AG10803 (cell line): ENCODE data around the gene IQCE.
"Not testable (repeated sequence)": the region's sequence is repeated elsewhere in the genome, so short reads cannot be mapped to it uniquely, and the experiment has no call there.

Experiments
- DNase-seq: peaks from one replicate; pipeline ENCODE4 v3.0.0; 2010; ENCODE audit warnings: low read depth
- H3K4me3 ChIP-seq: 2 replicates; pipeline ENCODE4 v1.5.1; 2011; ENCODE audit warnings: mild to moderate bottlenecking, low read length, control low read depth
- TF ChIP-seq, protein P1 (sequence below): conservative IDR thresholded peaks from 2 replicates; pipeline ENCODE4 v1.5.1; 2011; ENCODE audit warnings: mild to moderate bottlenecking, low read length, control low read depth, inconsistent platforms

Gene IQCE

DNA sequence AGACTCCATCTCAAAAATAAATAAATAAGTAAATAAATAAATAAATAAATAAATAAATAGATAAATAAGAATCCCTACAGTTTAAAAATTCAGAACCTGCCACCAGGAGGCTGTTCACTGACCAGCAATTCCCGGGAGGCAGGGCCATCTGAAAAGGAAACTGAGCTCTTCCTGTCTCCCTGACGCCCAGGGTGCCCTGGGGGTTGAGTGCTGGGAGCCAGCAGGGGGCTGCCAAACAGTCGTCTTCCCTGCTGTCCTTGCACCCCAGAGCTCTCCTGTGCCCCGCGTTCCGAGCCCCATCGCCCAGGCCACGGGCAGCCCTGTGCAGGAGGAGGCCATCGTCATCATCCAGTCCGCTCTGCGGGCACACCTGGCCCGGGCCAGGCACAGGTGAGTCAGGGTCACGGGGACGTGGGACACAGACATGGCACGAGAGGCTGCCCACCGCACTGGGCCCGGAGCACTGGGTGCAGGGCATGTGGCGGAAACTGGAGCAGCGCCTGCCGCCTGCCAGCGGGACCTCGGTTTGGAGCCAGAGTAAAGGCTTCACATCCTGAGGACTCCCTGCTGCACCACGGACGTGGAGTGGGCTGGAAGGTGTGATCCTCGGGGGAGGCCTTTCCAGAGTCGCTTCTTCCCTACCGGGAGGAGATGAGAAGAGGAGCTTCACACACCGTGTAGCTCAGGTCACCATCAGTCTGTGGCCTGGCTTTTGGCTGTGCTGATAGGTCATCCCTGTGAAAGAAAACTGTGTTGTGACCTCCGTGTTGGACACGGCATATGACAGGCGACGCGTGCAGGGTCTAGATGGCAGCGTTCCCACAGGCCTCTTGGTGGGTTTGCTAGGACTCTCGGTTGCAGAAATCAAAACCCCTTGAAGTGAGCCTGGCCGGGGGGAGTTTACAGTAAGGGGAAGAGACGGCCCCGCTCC lies 47.1 kb downstream of the IQCE start:
- DNase-seq: no peak
- no peak overlapping the region for H3K4me3 ChIP-seq
- TF ChIP-seq, protein P1, sequence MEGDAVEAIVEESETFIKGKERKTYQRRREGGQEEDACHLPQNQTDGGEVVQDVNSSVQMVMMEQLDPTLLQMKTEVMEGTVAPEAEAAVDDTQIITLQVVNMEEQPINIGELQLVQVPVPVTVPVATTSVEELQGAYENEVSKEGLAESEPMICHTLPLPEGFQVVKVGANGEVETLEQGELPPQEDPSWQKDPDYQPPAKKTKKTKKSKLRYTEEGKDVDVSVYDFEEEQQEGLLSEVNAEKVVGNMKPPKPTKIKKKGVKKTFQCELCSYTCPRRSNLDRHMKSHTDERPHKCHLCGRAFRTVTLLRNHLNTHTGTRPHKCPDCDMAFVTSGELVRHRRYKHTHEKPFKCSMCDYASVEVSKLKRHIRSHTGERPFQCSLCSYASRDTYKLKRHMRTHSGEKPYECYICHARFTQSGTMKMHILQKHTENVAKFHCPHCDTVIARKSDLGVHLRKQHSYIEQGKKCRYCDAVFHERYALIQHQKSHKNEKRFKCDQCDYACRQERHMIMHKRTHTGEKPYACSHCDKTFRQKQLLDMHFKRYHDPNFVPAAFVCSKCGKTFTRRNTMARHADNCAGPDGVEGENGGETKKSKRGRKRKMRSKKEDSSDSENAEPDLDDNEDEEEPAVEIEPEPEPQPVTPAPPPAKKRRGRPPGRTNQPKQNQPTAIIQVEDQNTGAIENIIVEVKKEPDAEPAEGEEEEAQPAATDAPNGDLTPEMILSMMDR: no peak

DNA sequence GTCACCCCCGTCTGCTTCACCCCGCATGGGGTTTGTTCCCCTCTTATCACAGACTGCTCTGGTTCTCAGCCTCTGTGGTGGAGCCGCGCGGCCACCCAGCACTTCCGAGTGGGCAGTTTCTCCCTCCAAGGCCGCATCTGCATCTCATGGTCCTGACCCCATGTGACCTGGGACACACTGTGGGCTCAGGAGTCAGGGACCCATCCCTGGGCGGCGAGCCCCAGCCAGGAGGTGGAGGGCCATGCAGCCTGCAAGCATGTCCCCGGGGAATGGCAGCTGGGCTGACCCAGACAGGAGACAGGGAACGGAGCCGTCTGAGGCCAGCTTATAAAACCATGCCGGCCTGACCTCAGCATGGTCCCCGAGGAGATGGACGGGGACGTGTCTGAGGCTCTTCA lies 47.8 kb downstream of the IQCE start:
- no peak overlapping the region for H3K4me3 ChIP-seq
- DNase-seq: no peak
- TF ChIP-seq, protein P1: no peak

DNA sequence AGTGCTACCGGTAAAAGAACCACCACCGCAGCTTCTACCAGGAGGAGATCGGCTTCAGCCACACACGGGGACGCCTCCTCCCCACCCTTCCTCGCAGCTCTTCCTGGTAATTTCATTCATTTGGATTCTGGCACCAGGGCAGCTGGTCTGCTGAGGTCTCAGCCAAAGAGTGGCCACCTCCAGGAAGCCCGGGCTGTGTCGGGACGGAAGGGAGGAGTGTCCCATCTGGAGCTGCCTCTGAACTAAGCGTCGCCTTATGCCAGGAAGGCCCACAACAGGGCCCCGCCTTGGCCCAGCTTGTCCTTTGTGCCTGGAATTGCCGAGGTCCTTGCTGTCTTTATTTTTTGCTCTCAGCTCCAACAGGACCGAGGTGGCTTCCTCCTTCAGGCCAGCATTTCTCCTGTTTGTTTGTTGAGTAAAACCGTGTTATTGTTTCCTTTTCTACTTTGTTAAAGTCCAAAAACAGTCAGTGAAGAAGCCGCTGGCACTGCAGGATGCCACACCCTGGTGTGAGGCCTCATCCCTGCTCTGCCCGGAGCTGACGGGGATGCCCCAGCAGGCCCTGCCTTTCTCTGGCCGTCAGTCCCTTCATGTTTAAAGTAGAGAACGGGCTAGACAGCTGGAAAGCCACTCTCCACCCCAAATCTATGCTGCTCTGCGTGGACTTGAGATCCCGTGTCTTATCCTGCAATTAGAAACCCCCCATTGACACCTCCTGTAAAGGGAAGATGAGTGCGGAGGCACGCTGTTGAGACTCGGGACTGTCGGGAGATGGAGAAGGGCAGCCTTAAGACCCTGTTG lies 48.5 kb downstream of the IQCE start:
- DNase-seq: peak; percentile 46
- TF ChIP-seq, protein P1: no peak
- H3K4me3 ChIP-seq: no peak overlapping the region

DNA sequence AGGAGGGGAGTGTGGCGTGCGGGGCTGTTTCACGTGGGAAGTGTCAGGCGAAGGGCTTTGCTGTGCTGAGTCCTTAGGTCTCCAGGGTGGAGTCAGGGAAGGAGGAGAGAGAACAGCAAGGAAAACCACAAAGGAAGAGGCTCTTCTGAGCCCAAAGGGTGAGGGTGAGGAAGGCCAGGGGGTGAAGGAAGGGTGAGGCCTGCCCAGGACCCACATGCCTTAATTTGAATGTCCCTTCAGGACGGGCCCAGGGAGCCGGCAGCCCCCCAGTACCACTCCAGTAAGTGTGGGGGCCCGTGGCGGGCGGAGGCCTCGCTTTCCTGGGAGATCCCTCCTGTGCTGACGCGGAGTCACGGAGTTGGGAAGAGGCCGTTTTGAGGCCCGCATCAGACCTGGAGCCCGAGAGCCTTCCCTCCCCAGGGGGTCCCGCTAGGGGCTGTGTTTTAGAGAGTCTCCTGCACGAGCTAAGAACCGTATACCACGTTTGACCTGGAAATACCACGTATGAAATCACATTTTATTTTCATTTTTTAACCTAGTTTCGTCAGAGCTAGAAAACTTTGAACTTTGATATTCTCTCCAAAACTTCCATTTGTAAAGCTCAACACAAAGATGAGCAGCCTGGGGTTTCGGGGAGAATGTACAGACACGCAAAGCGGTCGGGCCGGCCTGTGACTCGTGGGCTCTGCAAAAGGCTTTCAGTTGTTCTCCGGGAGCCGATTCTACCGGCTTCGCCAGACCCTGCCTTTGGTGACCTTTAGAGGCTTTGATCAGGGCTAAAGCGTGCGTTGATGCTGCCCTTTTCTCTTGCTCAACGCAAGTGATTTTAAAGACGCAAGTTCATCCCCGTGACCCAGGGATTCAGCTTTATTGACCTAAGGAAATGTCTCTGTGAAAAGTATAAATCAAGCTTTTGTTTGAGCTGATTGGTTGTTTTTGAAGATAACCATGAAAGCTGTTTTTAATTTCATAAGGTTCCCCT lies 49.4 kb downstream of the IQCE start:
- TF ChIP-seq, protein P1: no peak
- DNase-seq: no peak
- H3K4me3 ChIP-seq: no peak overlapping the region

DNA sequence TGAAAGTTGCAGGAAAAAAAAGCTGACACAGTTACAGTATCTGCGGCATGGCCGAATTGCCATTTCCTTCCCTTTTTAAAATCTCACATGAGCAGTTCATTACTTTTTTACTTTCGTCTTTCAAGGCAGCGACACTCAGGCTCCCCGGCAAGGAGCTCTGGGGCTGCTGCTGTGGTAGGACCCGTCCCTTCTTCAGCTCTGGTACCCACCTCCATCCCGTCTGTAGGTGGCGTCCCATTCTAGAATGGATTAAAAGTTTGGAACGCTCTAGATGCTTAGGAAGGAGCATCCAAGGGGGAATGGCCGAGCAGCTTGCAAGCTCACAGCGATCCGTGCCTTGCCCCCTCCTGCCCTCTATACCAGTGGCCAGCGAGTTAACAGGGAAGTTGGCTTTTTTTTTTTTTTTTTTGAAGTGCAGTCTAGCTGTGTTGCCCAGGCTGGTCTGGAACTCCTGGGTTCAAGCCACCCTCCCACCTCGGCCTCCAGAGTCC lies 50.2 kb downstream of the IQCE start:
- DNase-seq: no peak
- H3K4me3 ChIP-seq: no peak overlapping the region
- TF ChIP-seq, protein P1: peak; percentile 28

DNA sequence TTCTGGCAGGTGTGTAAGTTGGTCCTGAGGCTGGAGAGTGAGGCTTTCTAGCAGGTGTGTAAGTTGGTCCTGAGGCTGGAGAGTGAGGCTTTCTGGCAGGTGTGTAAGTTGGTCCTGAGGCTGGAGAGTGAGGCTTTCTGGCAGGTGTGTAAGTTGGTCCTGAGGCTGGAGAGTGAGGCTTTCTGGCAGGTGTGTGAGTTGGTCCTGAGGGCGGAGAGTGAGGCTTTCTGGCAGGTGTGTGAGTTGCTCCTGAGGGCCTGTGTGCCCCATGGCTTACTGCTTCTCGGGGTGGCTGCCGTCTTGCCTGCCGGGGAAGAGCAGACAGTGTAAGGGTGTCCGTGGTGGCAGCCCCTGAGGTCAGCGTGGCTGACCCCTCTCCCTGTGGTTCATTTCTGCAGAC lies 50.9 kb downstream of the IQCE start:
- DNase-seq, H3K4me3 ChIP-seq: not testable (repeated sequence)

DNA sequence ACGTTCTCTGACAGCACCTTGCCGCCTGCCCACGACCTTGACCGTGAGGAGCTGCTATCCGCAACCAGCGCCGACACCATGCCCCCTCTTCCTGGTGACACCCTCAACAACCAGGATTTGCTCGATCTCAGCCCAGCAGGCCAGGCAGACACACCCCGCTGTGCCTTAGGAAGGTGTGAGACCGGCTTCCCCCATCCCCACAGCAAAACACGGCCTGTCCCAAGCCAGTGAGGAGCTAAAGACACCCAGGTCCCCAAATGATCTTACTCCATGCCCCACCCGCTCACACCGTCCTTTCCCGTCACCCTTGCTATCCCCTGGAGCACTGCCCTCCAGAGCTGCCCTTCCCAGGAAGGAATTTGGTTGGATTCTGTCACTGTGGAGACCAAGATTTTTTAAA lies 51.7 kb downstream of the IQCE start:
- no peak for DNase-seq
- TF ChIP-seq, protein P1: no peak
- H3K4me3 ChIP-seq: no peak overlapping the region
